NK-92 treated with Interleukin-12 subunit alpha and Interleukin-12 subunit beta, amount 100 ng/mL, for 24 hours (cell line): ENCODE results near the gene IGFBP6.

Experiments used
- DNase-seq: peaks from one replicate; lab custom pipeline; 2025; lab: John Stamatoyannopoulos, UW

Gene IGFBP6, protein sequence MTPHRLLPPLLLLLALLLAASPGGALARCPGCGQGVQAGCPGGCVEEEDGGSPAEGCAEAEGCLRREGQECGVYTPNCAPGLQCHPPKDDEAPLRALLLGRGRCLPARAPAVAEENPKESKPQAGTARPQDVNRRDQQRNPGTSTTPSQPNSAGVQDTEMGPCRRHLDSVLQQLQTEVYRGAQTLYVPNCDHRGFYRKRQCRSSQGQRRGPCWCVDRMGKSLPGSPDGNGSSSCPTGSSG

DNA sequence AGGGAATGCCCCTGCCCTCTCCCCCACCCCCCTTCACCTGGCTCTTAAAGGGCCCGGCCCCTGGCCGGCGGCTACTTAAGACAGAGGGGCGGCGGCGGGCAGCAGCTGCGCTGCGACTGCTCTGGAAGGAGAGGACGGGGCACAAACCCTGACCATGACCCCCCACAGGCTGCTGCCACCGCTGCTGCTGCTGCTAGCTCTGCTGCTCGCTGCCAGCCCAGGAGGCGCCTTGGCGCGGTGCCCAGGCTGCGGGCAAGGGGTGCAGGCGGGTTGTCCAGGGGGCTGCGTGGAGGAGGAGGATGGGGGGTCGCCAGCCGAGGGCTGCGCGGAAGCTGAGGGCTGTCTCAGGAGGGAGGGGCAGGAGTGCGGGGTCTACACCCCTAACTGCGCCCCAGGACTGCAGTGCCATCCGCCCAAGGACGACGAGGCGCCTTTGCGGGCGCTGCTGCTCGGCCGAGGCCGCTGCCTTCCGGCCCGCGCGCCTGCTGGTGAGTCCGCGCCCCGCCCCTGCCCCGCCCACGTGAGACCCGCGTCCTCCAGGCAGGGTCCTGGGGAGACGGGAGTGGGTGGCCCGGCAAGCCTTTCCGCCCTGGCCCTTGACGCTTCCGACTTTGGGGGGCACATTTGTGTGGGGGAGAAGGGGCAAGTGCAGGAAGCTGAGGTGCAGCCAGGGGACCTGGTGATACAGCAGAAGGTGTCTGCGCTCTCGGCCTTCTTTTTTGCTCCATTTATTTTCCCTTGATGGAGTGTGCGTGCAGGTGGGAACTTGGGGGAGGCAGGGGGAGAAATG, at the start of gene IGFBP6:
Gene IGFBP6 (plus strand): TSS at position 104 of the 790 bp plus-strand sequence. CDS start 51 bp downstream, at position 155.
- no peak for DNase-seq

DNA sequence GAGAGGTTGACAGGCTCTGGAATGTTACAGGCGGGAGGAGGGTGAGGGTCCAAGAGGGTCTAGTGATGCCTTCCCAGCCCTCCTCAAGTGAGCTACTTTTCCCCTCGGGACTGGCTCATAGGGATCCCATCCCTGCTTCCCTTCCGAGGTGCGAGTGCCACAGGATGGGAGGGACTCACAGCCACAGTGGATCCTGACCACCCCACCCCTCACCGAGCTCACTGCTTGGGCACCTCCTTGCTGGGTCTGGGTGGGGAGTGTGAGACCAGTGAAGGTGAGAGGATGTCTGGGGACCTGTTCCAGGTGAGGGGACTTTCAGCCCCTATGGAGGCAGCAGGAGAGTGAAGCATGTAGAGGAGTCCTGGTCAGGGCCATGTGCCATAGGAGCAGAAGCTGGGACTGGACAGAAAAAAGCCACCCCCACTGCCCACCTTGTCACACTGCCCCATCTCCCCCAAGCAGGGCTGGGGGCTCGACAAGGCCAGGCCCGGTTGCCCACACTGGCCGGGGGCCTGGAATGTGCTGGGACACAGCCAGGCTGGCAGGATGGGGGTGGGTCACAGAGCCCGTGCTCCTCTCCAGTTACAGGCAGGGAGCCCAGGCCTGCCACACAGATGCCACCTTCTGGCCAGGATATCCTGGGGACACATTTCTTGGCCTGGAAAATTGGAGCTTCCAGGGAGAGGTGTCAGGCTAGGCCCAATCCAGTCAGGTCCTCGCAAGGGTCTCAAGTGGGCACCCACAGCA, 49.3 kb upstream of the IGFBP6 start:
- no peak for DNase-seq

DNA sequence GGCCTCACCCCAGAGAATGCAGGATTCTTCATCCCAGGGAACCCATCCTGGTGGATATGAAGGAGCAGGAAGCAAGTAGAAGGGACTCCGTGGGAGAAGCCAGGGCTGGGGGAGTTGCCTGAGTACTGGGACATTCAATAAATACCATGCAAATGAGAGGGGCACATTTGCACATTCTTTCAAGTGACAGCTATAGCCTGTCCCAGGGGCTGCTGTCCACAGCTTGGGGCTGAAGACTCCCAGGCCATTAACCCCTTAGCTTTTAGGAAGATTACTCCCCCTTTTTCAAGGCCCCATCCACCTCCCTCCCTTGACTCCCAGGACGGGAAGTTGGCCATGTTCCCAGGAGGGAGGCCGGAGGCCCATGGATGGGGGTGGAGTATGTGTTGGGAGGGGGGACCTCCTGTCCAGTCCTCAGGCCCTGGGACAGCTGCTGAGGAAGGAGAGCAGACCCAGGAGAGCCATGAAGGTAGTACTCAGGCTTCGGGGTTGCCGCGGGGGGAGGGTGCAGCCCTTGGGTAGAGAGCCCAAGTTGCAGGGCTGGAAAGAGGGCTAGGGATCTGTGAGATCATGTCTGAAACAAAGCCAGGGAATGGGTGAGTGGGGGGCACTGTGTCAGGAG, 48.6 kb upstream of the IGFBP6 start:
- DNase-seq: no peak

DNA sequence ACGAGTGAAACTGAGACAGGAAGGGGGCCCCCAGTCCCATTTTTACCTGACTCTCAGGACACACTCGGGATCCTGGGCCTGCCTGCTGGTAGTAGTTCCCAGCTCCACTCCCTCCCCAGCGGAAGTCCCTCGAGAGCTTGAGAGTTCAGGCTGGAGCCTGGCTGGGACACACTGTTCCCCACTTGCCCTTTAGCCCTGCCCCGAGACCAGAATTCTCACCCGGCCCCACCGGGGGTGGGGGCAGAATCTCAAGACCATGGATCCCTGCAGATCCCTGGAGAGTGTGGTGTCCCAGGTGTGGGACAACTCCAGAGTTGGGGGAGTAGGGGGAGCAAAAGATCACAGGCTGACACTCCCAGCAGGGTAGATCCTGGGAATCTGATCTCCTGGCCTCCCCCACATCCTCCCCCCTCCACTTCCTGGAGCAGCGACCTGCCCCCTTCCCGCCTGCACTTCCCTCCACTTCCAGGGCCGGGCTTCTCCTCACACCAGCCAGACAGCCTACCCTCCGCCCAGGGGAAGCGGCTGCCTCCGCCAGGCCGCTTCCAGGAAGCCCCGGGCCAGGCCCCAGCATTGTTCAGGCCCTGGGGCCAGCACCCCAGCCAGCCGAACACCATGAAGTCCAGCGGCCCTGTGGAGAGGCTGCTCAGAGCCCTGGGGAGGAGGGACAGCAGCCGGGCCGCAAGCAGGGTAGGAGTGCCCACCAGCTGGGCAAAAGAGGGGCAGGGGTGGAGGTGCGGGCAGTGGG, 47.7 kb upstream of the IGFBP6 start, which contains the start of gene TNS2:
Gene TNS2 (plus strand): TSS at position 495 of the 748 bp plus-strand sequence. CDS start 121 bp downstream, at position 616.
- DNase-seq: no peak

DNA sequence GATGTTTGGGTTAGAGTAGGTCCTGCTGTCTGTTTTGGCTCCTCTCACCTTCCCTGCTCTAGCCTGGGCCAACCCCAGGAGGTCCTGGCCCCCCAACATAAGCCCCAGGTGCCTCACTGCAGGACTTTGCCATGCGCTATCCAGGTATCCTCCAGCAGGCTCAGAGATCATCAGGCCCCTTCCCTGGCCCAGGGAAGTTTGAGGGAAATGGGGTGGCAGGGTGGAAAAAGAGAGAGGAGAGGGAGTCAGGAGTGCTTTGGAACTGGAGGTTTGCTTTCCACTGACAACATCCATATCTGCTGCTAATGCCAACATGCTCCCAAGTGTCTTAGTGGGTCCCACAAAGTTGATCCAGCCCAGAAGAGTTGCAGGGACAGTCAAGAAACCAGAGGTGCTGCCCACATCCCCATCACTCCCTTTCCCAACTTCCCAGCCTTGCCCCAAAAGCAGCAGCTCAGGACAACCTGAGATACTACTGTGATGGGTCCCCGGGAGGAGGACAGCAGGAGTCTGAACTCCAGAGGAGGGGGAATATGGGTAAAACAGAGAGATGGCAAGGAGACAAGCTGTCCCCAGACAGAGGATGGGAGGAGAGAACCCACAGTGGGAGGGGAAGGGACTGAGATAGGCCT, 46.9 kb upstream of the IGFBP6 start:
- no peak for DNase-seq

DNA sequence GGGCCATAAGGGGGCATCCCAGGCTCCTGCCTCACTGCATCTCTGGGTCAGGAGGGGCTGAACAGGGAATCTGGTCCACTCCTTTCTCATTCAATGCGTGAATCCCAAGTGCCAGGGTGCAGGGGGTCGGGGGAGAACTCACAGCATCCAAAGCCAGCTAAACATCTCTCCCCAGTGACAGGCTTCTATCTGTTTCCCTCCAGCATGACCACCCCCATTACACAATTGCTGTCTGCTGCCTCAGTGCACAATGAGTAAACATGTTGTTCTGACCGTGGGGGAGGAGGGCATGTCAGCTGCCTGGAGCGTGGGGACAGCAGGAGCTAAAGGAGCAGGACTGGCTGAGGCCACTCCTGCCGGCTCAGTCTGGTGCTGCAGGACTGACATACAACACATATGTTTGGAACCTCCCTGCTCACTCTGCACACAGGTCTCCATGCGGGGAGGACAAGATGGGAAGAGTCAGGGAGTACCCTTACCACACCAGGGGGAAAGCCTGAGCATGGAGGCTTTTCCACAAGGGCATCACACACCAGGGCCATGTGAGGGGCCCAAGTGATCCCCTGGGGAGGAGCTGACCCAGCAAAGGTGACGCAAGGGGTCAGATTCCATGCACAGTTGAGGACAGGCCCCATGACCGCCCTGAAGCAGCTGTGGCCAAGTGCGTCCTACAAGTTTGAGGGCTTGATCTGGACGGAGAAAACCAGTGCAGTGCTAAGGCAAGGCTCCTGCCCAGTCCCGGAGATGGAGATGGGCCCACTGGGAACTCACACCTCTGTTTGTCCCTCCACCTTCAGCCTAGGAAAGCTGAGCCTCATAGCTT, 46.2 kb upstream of the IGFBP6 start:
- DNase-seq: no peak

DNA sequence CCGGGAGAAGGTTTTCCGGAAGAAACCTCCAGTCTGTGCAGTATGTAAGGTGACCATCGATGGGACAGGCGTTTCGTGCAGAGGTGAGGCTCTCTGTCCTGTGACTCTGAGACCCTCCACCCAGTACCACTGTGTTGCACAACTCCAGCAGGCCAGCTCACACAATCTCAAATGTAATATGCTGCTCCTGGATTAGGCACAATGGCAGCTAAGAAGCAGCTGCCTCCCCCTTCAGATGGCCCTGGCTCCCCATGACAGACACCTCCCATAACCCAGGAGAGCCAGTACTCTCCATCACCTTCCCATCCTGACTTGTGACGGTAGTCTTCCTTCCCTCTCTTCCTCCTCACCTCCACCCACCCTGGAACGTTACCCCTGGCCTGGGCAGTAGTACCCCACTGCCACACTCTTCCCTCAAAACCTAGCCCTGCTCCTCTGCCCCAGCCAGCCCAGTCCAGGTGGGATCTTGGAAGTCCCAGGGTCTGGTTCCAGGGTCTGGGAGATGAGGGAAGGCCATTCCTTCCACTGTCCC, 45.5 kb upstream of the IGFBP6 start:
- DNase-seq: no peak

DNA sequence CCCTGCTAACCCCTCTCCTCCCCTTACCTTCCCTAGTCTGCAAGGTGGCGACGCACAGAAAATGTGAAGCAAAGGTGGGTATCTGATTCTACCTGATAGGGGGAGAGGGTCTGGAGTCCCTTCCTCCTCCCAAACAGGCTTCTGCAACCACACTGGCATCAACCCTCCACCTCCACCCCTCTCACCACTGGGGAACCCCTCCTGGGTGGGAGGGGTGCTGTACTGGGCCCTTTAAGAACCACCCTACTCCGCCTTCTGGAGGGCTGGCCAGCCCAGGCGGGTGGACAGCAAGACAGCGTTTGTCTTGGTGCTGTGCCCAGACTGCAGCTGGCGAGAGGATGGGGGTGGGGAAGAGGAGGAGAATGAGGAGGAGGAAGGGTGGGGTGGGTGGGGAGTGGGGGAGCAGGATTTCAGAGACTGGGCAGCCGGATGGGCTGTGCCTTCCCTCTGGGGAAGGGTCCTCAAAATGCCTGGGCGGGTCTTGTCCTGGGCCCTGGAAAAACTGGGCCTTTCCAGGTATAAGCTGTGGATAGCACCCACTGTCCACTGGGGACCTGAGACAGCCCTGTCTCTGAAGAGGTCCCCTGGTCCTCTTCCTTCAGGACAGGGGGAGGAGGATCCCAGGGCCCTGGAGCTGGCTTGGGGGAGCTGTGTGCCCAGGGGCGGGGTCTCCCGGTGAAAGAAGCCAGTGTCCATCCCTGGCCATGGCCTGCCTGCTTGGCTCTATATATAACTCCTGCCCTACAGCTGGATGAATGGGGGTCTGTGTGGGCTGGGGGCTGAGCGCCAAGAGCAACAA, 44.8 kb upstream of the IGFBP6 start:
- no peak for DNase-seq

DNA sequence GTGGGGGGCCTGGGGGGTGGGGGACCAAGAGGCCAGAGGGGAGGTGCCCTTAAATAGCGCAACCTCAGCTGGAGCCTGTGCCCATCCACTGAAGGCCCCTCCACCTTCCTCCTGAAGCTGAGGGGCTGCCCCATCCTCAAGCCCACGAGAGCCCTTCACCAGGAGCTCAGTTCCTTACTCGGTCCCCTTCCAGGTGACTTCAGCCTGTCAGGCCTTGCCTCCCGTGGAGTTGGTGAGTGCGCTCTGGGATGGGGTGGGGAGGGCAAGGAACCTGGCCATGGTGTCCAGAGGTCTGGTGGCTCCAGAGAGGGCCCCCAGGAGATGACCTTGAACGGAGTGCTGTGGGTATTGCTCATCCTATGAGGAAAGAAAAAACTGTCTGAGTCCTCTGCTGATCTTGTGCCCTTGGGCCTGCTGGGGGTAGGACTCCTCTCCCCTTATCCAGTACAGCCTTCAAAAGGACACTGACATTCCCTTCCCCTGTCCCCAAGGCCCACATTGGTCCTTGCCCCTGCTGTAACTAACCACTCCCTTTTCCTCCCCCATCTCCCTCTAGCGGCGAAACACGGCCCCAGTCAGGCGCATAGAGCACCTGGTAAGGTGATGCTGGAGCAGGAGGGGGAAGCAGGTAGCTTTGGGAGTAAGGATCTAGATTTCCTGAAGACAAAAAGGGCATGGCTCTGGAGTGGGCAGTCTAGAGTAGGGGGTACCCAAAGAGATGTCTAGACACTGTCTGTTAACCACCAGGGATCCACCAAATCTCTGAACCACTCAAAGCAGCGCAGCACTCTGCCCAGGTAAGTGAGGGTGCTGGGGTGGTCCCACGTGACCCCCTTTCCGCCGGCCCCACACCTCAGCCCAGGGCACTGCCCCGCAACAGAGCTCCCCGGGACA, 44.0 kb upstream of the IGFBP6 start:
- DNase-seq: peak; percentile 7

DNA sequence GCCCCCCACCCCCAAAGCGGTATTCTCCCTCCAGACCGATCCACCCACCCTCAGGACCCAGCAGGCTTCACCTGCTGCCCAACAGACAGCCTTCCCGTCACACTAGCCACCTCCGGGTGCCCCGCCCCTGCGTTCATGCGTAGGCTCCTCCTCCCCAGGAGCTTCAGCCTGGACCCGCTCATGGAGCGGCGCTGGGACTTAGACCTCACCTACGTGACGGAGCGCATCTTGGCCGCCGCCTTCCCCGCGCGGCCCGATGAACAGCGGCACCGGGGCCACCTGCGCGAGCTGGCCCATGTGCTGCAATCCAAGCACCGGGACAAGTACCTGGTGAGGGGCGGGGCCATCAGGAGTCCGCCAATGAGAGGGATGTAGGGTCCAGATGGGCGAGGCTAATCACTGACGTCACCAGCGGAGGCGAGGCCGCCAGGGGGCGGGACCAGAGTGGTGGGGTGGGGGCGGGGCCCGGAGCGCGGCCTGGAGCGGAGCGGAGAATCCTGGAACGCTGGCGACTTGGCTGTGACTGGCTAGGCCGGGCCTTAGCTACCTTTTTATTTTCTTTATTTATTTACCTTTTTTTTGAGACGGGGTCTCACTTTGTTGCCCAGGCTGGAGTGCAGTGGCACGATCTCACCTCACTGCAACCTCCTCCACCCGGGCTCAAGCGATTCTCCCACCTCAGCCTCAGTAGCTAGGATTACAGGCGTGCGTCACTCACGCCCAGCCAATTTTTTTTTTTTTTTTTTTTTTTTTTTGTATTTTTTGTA, 43.2 kb upstream of the IGFBP6 start:
- peak; percentile 31 for DNase-seq

DNA sequence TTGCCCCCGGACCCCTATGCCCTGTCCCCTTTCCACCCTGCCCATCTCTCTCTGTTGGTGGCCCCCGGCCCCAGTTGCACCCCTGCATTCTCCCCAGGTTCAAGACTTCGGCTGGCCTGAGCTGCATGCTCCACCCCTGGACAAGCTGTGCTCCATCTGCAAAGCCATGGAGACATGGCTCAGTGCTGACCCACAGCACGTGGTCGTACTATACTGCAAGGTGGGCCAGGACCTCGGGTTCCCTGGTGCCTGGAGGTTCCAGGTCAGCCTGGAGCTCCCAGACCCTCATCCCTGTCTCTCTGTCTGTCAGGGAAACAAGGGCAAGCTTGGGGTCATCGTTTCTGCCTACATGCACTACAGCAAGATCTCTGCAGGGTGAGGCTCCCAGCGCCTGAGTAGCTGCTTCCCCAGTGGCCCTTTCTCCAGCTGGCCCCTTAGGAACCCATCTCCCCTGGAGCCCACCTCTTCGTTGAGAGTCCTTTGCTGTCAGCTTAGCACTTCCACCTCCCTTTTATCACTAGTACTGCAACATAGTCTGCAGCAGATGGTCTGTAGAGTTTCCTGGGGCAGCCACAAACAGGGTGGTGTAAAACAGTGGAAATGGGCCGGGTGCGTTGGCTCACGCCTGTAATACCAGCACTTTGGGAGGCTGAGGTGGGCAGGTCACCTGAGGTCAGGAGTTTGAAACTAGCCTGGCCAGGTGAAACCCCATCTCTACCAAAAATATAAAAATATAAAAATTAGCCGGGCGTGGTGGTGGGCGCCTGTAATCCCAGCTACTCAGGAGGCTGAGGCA, 41.8 kb upstream of the IGFBP6 start:
- no peak for DNase-seq

DNA sequence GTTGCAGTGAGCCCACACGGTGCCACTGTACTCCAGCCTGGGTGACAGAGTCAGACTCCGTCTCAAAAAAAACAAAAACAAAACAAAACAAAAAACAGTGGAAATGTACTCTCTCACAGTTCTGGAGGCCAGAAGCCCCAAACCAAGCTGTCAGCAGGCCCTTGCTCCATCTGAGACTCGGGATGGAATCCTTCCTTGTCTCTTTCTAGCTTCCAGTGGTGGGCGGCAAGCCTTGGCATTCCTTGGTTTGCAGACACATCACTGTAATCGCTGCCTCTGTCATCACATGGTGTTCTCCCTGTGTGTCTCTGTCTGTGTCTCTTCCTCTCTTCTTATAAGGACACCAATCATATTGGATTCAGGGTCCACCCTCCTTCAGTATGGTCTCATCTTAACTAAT, 41.2 kb upstream of the IGFBP6 start:
- DNase-seq: no peak

DNA sequence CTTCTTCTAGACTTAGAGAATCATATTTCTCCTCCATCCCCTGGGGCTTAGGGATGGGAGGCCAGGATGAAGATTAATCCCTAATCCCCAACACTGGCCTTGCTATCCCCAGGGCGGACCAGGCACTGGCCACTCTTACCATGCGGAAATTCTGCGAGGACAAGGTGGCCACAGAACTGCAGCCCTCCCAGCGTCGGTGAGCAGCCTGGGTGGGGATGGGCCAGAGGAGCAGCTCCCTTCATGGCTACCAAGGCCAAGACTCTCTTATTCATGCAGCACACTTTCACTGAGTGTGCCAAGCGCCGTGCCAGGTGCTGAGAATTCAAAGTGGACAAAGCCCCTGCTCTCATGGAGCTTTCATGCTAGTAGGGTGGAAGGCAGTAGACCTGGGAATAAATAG, 40.6 kb upstream of the IGFBP6 start:
- no peak for DNase-seq

DNA sequence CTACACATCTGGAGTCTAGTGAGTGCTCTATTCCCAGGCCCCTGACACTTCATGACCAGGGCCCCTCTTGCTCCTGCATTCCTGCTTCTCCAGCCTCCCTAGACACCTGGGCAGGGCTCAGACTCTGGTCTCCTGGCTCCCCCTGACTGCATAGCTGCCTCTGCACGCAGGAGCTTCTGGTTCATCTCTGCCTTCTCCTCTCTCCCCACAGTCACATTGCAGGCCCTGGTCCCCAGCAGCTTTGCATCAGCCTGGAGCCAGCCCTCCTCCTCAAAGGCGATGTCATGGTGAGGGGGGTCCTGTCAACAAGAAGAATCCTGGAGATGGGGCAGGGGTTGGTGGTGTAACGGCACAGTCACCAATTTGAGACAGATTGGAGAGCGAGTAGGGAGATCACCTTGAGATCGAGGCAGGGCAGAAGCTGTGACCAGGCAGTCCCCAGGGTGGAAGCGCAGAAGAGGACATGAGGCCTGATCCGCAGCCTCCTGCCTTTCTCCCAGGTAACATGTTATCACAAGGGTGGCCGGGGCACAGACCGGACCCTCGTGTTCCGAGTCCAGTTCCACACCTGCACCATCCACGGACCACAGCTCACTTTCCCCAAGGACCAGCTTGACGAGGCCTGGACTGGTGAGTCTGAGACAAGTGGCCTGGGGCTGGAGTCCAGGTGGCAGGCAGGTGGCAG, 39.5 kb upstream of the IGFBP6 start:
- DNase-seq: no peak

DNA sequence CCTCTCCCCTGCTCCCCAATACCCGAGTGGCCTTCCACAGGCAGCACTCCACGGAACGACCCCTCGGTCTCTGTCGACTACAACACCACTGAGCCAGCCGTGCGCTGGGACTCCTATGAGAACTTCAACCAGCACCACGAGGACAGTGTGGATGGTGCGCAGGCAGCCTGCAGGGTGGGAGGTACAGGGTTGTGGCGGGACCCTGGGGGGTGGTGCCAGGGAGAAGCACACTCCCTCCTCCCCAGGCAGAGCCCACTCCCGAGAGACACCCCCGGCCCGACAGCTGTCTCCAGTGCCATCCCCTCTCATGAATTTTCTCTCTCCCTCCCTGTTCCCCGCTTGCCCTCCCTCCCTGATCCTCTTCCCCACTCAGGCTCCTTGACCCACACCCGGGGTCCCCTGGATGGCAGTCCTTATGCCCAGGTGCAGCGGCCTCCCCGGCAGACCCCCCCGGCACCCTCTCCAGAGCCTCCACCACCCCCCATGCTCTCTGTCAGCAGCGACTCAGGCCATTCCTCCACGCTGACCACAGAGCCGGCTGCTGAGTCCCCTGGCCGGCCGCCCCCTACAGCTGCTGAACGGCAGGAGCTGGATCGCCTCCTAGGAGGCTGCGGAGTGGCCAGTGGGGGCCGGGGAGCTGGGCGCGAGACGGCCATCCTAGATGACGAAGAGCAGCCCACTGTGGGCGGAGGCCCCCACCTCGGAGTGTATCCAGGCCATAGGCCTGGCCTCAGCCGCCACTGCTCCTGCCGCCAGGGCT, 38.6 kb upstream of the IGFBP6 start:
- DNase-seq: no peak
